NCI-H345 (cell line): ENCODE data around the gene MGAM2.
A peak's percentile ranks its signal among the peaks of the same experiment; 100 is the strongest.

Experiments used
- DNase-seq: peaks from one replicate; lab custom pipeline; 2025; lab: John Stamatoyannopoulos, UW

MGAM2 gene

GRCh38 chr7:142176901-142177300 lies 65.4 kb downstream of the MGAM2 start:
- no peak for DNase-seq

- DNase-seq = no peak
Measured at GRCh38 chr7:142177869-142178268, 66.4 kb downstream of the MGAM2 start.

- no peak for DNase-seq
Measured at GRCh38 chr7:142180426-142180825, 68.9 kb downstream of the MGAM2 start.

- no peak for DNase-seq
Measured at GRCh38 chr7:142181211-142181610, 69.7 kb downstream of the MGAM2 start.

- DNase-seq = no peak
Measured at GRCh38 chr7:142181966-142182365, 70.4 kb downstream of the MGAM2 start.

- no peak for DNase-seq
Measured at GRCh38 chr7:142185069-142185468, 73.6 kb downstream of the MGAM2 start.

GRCh38 chr7:142185801-142186200 lies 74.3 kb downstream of the MGAM2 start:
- no peak for DNase-seq

- DNase-seq = no peak
Measured at GRCh38 chr7:142188154-142188553, 76.6 kb downstream of the MGAM2 start.

- peak; percentile 15 for DNase-seq
Measured at GRCh38 chr7:142188846-142189245, 77.3 kb downstream of the MGAM2 start.

- DNase-seq = no peak
Measured at GRCh38 chr7:142194201-142194600, 82.7 kb downstream of the MGAM2 start.

- DNase-seq = no peak
Measured at GRCh38 chr7:142196066-142196840, 84.7 kb downstream of the MGAM2 start.

GRCh38 chr7:142200206-142200605 lies 88.7 kb downstream of the MGAM2 start:
- DNase-seq = no peak

- no peak for DNase-seq
Measured at GRCh38 chr7:142228537-142229104, 117.1 kb downstream of the MGAM2 start.

GRCh38 chr7:142231716-142232115 lies 120.2 kb downstream of the MGAM2 start:
- no peak for DNase-seq

GRCh38 chr7:142240546-142240945 lies 129.0 kb downstream of the MGAM2 start:
- no peak for DNase-seq

GRCh38 chr7:142243823-142244222 lies 132.3 kb downstream of the MGAM2 start:
- no peak for DNase-seq

GRCh38 chr7:142248166-142249160 lies 136.9 kb downstream of the MGAM2 start:
- no peak for DNase-seq

- DNase-seq = no peak
Measured at GRCh38 chr7:142249918-142250317, 138.4 kb downstream of the MGAM2 start.

- no peak for DNase-seq
Measured at GRCh38 chr7:142250705-142251104, 139.2 kb downstream of the MGAM2 start.

- DNase-seq = no peak
Measured at GRCh38 chr7:142257958-142258357, 146.4 kb downstream of the MGAM2 start, which contains the start of gene PRSS58. Gene PRSS58, minus strand, starts transcription at chr7:142258058. Its CDS starts 351 bp downstream, at chr7:142257707.

- no peak for DNase-seq
Measured at GRCh38 chr7:142263598-142264380, 152.3 kb downstream of the MGAM2 start.
